Measurements from ENCODE around the gene TMOD1.

- TF ChIP-seq CTCF (IDR thresholded peaks at IDR 0.05) (no peak), POLR2A (IDR thresholded peaks at IDR 0.05) (no peak)
Observed at GRCh38 chr9:97548819-97549540, 47.5 kb downstream of the TMOD1 start.

Data from thyroid gland (tissue), 4 donors.